ENCODE results near the gene HDAC3.

HDAC3 gene

DNA sequence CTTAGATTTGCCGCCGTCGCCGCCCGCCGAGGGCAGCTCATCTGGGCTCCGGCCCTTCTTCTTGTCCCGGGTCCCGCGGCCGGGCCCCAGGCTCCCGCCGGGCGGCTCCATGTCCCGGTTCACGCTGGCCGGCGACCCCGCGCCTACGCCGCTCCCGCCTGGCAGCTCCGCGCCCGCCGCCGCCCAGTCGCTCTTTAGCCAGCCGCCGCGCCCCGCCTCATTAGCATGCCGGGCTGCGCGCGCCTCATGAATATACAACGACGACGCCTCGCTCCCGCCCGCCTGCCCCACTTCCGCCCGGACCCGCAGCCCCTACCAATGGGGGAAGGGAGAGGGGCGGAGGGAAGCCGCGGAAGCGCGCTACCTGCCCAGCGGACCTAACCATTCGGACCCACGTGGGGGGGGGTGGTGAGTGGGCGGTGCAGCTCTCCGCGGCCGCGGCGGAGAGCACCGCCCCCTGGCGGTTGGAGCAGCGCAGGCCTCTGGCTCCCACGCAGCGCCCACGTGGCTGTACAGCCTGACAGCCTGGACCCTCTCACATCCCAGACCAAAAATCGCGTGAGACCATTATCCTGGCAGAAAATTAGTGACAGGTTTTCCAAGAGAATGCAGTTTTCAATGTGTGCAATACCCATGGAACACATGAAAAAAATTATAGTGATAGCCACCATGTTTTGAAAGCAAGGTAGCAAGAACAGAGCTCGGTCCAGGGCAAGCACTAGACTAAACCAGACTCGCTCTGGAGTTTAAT is 17.7 kb downstream of the HDAC3 start, which contains the start of gene DIAPH1 (continued):
- TF ChIP-seq, protein P1, sequence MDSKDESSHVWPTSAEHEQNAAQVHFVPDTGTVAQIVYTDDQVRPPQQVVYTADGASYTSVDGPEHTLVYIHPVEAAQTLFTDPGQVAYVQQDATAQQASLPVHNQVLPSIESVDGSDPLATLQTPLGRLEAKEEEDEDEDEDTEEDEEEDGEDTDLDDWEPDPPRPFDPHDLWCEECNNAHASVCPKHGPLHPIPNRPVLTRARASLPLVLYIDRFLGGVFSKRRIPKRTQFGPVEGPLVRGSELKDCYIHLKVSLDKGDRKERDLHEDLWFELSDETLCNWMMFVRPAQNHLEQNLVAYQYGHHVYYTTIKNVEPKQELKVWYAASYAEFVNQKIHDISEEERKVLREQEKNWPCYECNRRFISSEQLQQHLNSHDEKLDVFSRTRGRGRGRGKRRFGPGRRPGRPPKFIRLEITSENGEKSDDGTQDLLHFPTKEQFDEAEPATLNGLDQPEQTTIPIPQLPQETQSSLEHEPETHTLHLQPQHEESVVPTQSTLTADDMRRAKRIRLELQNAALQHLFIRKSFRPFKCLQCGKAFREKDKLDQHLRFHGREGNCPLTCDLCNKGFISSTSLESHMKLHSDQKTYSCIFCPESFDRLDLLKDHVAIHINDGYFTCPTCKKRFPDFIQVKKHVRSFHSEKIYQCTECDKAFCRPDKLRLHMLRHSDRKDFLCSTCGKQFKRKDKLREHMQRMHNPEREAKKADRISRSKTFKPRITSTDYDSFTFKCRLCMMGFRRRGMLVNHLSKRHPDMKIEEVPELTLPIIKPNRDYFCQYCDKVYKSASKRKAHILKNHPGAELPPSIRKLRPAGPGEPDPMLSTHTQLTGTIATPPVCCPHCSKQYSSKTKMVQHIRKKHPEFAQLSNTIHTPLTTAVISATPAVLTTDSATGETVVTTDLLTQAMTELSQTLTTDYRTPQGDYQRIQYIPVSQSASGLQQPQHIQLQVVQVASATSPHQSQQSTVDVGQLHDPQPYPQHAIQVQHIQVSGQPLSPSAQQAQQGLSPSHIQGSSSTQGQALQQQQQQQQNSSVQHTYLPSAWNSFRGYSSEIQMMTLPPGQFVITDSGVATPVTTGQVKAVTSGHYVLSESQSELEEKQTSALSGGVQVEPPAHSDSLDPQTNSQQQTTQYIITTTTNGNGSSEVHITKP (tag by site-specific recombination; IDR thresholded peaks at IDR 0.05): peak; percentile 99
- 0 out of 2 replicates have a peak, but pooled peaks have one; percentile 18 for TF ChIP-seq FEZF1 (tag by site-specific recombination; IDR thresholded peaks at IDR 0.05)
- TF ChIP-seq ZNF473 (tag by site-specific recombination; IDR thresholded peaks at IDR 0.05): no peak
- TF ChIP-seq, protein P2, sequence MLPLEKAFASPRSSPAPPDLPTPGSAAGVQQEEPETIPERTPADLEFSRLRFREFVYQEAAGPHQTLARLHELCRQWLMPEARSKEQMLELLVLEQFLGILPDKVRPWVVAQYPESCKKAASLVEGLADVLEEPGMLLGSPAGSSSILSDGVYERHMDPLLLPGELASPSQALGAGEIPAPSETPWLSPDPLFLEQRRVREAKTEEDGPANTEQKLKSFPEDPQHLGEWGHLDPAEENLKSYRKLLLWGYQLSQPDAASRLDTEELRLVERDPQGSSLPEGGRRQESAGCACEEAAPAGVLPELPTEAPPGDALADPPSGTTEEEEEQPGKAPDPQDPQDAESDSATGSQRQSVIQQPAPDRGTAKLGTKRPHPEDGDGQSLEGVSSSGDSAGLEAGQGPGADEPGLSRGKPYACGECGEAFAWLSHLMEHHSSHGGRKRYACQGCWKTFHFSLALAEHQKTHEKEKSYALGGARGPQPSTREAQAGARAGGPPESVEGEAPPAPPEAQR (tag by site-specific recombination; IDR thresholded peaks at IDR 0.05): no peak
- peak; percentile 95 for TF ChIP-seq ZBTB8A (tag by site-specific recombination; IDR thresholded peaks at IDR 0.05)
- no peak for TF ChIP-seq ZNF677 (tag by site-specific recombination; IDR thresholded peaks at IDR 0.05)
- TF ChIP-seq KLF17 (tag by site-specific recombination; IDR thresholded peaks at IDR 0.05): peak; percentile 96
- TF ChIP-seq, protein P3, sequence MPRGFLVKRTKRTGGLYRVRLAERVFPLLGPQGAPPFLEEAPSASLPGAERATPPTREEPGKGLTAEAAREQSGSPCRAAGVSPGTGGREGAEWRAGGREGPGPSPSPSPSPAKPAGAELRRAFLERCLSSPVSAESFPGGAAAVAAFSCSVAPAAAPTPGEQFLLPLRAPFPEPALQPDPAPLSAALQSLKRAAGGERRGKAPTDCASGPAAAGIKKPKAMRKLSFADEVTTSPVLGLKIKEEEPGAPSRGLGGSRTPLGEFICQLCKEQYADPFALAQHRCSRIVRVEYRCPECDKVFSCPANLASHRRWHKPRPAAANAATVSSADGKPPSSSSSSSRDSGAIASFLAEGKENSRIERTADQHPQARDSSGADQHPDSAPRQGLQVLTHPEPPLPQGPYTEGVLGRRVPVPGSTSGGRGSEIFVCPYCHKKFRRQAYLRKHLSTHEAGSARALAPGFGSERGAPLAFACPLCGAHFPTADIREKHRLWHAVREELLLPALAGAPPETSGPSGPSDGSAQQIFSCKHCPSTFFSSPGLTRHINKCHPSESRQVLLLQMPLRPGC (tag by site-specific recombination; IDR thresholded peaks at IDR 0.05): peak; percentile 67; the same call in 1 of the 2 replicates
- TF ChIP-seq ZNF133 (tag by site-specific recombination; IDR thresholded peaks at IDR 0.05): no peak
- TF ChIP-seq, protein P4, sequence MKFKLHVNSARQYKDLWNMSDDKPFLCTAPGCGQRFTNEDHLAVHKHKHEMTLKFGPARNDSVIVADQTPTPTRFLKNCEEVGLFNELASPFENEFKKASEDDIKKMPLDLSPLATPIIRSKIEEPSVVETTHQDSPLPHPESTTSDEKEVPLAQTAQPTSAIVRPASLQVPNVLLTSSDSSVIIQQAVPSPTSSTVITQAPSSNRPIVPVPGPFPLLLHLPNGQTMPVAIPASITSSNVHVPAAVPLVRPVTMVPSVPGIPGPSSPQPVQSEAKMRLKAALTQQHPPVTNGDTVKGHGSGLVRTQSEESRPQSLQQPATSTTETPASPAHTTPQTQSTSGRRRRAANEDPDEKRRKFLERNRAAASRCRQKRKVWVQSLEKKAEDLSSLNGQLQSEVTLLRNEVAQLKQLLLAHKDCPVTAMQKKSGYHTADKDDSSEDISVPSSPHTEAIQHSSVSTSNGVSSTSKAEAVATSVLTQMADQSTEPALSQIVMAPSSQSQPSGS (tag by site-specific recombination; IDR thresholded peaks at IDR 0.05; ENCODE audit: low read depth): no peak
- no peak for TF ChIP-seq ZBTB1 (tag by site-specific recombination; IDR thresholded peaks at IDR 0.05)
- peak; percentile 97 for TF ChIP-seq KLF16 (tag by site-specific recombination; IDR thresholded peaks at IDR 0.05)
- TF ChIP-seq REPIN1 (tag by site-specific recombination; IDR thresholded peaks at IDR 0.05; ENCODE audit: low read depth): no peak
- TF ChIP-seq ZNF837 (tag by site-specific recombination; IDR thresholded peaks at IDR 0.05): no peak
- TF ChIP-seq ZBTB26 (tag by site-specific recombination; optimal IDR thresholded peaks at IDR 0.05): peak; percentile 99
- TF ChIP-seq PRDM4 (tag by site-specific recombination; IDR thresholded peaks at IDR 0.05): 0 out of 2 replicates have a peak, but pooled peaks have one; percentile 46
- peak; percentile 43 for TF ChIP-seq GLIS2 (tag by site-specific recombination; IDR thresholded peaks at IDR 0.05)
- no peak for TF ChIP-seq ZNF132 (tag by site-specific recombination; IDR thresholded peaks at IDR 0.05; ENCODE audit: borderline replicate concordance)
- TF ChIP-seq ZNF785 (tag by site-specific recombination; IDR thresholded peaks at IDR 0.05): 0 out of 2 replicates have a peak, but pooled peaks have one; percentile 31
- peak; percentile 93 for TF ChIP-seq SP2 (tag by site-specific recombination; IDR thresholded peaks at IDR 0.05)
- TF ChIP-seq ZNF324 (tag by site-specific recombination; IDR thresholded peaks at IDR 0.05): peak; percentile 85; the same call in 1 of the 2 replicates
- TF ChIP-seq ZNF510 (tag by site-specific recombination; IDR thresholded peaks at IDR 0.05; ENCODE audit: insufficient replicate concordance): no peak
- peak; percentile 80 for TF ChIP-seq ZNF692 (tag by site-specific recombination; IDR thresholded peaks at IDR 0.05)
- no peak for TF ChIP-seq ZBTB48 (tag by site-specific recombination; IDR thresholded peaks at IDR 0.05)

All from HEK293 (cell line).